ENCODE results near the gene ELP4. TPM values are rescaled to one million over a fixed set of nuclear protein-coding genes. Genes with fewer than 3 reads are reported as not detected.

ELP4 gene
- total and polyA plus RNA-seq, 7 donors, result 4.2 to 12.9 (median 8.2) TPM

GRCh38 chr11:31531293-31531692, 21.7 kb downstream of the ELP4 start:
- Histone ChIP-seq H3K9me3 (no peaks in the 10 kb centered on the region), H3K36me3 (ENCODE audit: insufficient read depth in 1 of 2, low read depth in 1 of 2) (peaks cover 0 to 9% of the 10 kb centered on the region in 2 donors), H3K27ac (no peak overlapping the region), H3K4me3 (no peak overlapping the region), H3K4me1 (no peaks in the 10 kb centered on the region), H3K27me3 (ENCODE audit: insufficient read depth in 3 of 3, low read length in 2 of 3) (no peaks in the 10 kb centered on the region)
- TF ChIP-seq, protein P1, sequence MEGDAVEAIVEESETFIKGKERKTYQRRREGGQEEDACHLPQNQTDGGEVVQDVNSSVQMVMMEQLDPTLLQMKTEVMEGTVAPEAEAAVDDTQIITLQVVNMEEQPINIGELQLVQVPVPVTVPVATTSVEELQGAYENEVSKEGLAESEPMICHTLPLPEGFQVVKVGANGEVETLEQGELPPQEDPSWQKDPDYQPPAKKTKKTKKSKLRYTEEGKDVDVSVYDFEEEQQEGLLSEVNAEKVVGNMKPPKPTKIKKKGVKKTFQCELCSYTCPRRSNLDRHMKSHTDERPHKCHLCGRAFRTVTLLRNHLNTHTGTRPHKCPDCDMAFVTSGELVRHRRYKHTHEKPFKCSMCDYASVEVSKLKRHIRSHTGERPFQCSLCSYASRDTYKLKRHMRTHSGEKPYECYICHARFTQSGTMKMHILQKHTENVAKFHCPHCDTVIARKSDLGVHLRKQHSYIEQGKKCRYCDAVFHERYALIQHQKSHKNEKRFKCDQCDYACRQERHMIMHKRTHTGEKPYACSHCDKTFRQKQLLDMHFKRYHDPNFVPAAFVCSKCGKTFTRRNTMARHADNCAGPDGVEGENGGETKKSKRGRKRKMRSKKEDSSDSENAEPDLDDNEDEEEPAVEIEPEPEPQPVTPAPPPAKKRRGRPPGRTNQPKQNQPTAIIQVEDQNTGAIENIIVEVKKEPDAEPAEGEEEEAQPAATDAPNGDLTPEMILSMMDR (IDR thresholded peaks at IDR 0.05), result no peak
- no peak for ATAC-seq
- DNase-seq, result no peak
- WGBS, 3 donors, result 96 to 100% (median 97%) methylated on average over 1 of the region's 1 CpG
- intact Hi-C loops (cut with DNase I), result no loop called here

DNA sequence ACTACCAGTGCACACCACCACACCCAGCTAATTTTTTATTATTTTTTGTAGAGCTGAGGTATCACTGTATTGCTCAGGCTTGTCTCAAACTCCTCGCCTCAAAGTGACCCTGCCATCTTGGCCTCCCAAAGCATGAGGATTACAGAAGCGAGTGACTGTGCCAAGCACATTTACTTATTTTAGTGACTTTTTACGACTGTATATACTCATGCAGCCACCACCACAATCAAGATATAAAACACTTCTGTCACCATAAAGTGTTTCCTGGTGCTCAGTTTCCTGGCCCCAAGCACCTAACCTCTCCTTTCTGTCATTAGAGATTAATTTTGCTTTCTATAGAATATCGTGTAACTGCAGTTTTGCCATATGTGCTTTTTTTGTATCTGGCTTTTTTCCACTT, 25.9 kb downstream of the ELP4 start:
- H3K9me3 ChIP-seq, result no peaks in the 10 kb centered on the region
- H3K27ac ChIP-seq, result no peak overlapping the region
- intact Hi-C loops (cut with DNase I), result no loop called here
- no peaks in the 10 kb centered on the region for H3K4me1 ChIP-seq
- H3K27me3 ChIP-seq (ENCODE audit: insufficient read depth in 3 of 3, low read length in 2 of 3), result no peaks in the 10 kb centered on the region
- H3K36me3 ChIP-seq (ENCODE audit: insufficient read depth in 1 of 2, low read depth in 1 of 2), result peaks cover 0 to 18% of the 10 kb centered on the region in 2 donors
- ATAC-seq (no peak), DNase-seq (no peak)
- TF ChIP-seq, protein P1 (IDR thresholded peaks at IDR 0.05), result no peak
- WGBS, 3 donors, result 78 to 90% (median 83%) methylated on average over 4 of the region's 4 CpGs
- no peak overlapping the region for H3K4me3 ChIP-seq

DNA sequence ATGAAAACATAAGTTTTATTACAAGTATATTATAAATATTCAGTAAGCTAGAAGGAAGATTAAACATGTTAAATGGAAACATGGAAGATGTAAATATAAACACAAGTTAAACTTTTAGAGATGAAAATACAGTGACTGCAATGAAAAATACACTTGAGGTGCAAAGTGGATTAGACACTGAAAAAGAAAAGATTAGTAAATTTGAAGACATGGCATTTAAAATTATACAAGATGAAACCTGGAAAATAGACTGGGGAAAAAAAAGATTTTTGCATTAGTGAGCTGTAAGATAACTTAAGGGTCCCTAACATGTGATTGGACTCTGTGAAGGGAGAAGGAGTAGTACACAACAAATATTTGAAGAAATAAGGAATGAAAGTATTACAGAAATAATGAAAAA, 33.3 kb downstream of the ELP4 start:
- no peak for DNase-seq
- H3K27me3 ChIP-seq (ENCODE audit: insufficient read depth in 3 of 3, low read length in 2 of 3), result no peaks in the 10 kb centered on the region
- H3K4me1 ChIP-seq, result no peaks in the 10 kb centered on the region
- intact Hi-C loops (cut with DNase I), result no loop called here
- no peak overlapping the region for H3K27ac ChIP-seq
- TF ChIP-seq, protein P1 (IDR thresholded peaks at IDR 0.05), result no peak
- no peaks in the 10 kb centered on the region for H3K9me3 ChIP-seq
- peaks cover 6 to 42% of the 10 kb centered on the region in 2 donors for H3K36me3 ChIP-seq (ENCODE audit: insufficient read depth in 1 of 2, low read depth in 1 of 2)
- no peak for ATAC-seq
- no peak overlapping the region for H3K4me3 ChIP-seq

DNA sequence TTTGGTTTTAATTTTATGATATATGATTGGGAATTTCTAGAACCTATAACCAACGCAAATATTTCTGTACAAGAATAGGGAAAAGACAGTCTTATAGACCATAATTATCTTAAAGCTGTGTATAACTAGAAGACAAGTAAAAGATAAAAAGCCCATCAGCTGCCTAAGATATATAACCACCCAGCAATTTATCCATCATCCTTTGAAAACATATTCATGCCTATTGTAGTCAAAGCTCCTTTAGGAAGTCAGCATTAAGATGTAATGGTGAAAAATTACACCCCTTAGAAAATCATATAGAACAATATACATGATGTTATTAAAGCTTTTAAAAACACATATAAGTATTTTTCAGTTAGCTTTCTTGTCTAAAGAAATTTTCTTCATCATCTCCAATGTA, 46.4 kb downstream of the ELP4 start:
- TF ChIP-seq, protein P1 (IDR thresholded peaks at IDR 0.05), result no peak
- Histone ChIP-seq H3K4me1 (peaks cover 14% of the 10 kb centered on the region), H3K4me3 (no peak overlapping the region), H3K27ac (no peak overlapping the region), H3K27me3 (ENCODE audit: insufficient read depth in 3 of 3, low read length in 2 of 3) (no peaks in the 10 kb centered on the region), H3K9me3 (no peaks in the 10 kb centered on the region), H3K36me3 (ENCODE audit: insufficient read depth in 1 of 2, low read depth in 1 of 2) (no peaks in the 10 kb centered on the region)
- 90 to 97% (median 93%) methylated on average over 1 of the region's 1 CpG for whole genome bisulfite sequencing, 3 donors
- DNase-seq (no peak), ATAC-seq (no peak)
- intact Hi-C loops (cut with DNase I), result no loop called here

DNA sequence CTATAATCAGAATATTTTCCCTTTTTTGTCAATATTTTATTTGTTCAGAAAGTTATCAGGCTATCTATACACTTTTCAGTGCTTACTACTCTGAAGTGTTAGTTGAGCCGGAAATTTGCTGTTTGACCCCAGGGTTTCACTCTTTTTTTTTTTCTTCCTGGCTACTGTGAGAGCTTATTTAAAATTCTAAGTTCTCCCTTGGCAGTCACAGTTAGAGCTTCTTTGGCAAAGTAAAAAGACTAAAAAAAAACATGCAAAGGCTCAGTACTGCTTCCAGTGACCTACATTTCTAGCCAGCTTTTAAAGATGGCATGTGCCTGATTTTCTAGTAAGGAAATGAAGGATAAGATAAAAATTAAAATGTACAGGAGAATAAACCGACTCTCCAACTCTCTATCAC, 48.4 kb downstream of the ELP4 start:
- no peak for DNase-seq
- Histone ChIP-seq H3K4me1 (peaks cover 14% of the 10 kb centered on the region), H3K36me3 (ENCODE audit: insufficient read depth in 1 of 2, low read depth in 1 of 2) (no peaks in the 10 kb centered on the region), H3K27ac (no peak overlapping the region), H3K27me3 (ENCODE audit: insufficient read depth in 3 of 3, low read length in 2 of 3) (no peaks in the 10 kb centered on the region), H3K9me3 (no peaks in the 10 kb centered on the region), H3K4me3 (no peak overlapping the region)
- 7 to 18% (median 17%) methylated on average over 2 of the region's 2 CpGs for WGBS, 3 donors
- TF ChIP-seq, protein P1 (IDR thresholded peaks at IDR 0.05), result no peak
- ATAC-seq, result no peak
- intact Hi-C loops (cut with DNase I), result no loop called here

Data from psoas muscle (tissue), 8 donors.